Measurements from ENCODE around the gene VPS35L. TPM values are rescaled to one million over a fixed set of nuclear protein-coding genes. Genes with fewer than 3 reads are reported as not detected.

VPS35L gene
- total and polyA plus RNA-seq, 2 of the 13 experiments (the other 11 are each of a cell fraction or from before 2014, with no cell fraction given) = 1.4 to 1.6 TPM

DNA sequence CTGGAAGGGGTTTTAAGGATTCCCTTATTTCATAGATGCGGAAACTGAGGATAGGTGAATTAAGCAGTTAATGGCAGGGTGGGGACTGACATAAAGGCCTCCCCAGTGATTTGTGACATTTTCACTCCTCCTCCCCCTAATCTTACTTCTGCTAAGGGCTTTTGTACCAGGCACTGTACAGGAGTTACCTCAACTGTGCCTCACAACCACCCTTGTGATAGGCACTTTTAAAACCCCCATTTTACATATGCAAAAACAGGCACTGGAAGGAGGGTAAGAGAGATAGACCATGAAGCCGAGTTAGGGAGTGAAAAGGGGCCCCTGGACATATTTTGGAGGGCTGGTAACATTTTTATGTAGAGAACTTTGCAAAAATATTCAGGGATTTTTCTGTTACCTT lies 32.7 kb upstream of the VPS35L start:
- H3K4me2 ChIP-seq (ENCODE audit: low read depth, low read length) = peak overlapping the region; percentile 90
- no peak for ATAC-seq
- TF ChIP-seq POGZ (CRISPR knock-in tag; IDR thresholded peaks at IDR 0.05) (0 out of 2 replicates have a peak, but pooled peaks have one; percentile 3), ZNF143 (CRISPR knock-in tag; IDR thresholded peaks at IDR 0.05) (no peak), KLF6 (CRISPR knock-in tag; IDR thresholded peaks at IDR 0.05) (no peak), NONO (IDR thresholded peaks at IDR 0.05) (no peak), NONO (CRISPR knock-in tag; conservative IDR thresholded peaks at IDR 0.05) (0 out of 2 replicates have a peak, but pooled peaks have one; percentile 17), ZBTB3 (CRISPR knock-in tag; IDR thresholded peaks at IDR 0.05; ENCODE audit: borderline replicate concordance, low read depth) (0 out of 2 replicates have a peak, but pooled peaks have one; percentile 16), HCFC1 (IDR thresholded peaks at IDR 0.05; ENCODE audit: low read depth, low read length) (no peak), NKX3-1 (CRISPR knock-in tag; IDR thresholded peaks at IDR 0.05) (0 out of 2 replicates have a peak, but pooled peaks have one; percentile 7), ZNF629 (CRISPR knock-in tag; conservative IDR thresholded peaks at IDR 0.05) (0 out of 2 replicates have a peak, but pooled peaks have one; percentile 8)
- TF ChIP-seq, protein P1, sequence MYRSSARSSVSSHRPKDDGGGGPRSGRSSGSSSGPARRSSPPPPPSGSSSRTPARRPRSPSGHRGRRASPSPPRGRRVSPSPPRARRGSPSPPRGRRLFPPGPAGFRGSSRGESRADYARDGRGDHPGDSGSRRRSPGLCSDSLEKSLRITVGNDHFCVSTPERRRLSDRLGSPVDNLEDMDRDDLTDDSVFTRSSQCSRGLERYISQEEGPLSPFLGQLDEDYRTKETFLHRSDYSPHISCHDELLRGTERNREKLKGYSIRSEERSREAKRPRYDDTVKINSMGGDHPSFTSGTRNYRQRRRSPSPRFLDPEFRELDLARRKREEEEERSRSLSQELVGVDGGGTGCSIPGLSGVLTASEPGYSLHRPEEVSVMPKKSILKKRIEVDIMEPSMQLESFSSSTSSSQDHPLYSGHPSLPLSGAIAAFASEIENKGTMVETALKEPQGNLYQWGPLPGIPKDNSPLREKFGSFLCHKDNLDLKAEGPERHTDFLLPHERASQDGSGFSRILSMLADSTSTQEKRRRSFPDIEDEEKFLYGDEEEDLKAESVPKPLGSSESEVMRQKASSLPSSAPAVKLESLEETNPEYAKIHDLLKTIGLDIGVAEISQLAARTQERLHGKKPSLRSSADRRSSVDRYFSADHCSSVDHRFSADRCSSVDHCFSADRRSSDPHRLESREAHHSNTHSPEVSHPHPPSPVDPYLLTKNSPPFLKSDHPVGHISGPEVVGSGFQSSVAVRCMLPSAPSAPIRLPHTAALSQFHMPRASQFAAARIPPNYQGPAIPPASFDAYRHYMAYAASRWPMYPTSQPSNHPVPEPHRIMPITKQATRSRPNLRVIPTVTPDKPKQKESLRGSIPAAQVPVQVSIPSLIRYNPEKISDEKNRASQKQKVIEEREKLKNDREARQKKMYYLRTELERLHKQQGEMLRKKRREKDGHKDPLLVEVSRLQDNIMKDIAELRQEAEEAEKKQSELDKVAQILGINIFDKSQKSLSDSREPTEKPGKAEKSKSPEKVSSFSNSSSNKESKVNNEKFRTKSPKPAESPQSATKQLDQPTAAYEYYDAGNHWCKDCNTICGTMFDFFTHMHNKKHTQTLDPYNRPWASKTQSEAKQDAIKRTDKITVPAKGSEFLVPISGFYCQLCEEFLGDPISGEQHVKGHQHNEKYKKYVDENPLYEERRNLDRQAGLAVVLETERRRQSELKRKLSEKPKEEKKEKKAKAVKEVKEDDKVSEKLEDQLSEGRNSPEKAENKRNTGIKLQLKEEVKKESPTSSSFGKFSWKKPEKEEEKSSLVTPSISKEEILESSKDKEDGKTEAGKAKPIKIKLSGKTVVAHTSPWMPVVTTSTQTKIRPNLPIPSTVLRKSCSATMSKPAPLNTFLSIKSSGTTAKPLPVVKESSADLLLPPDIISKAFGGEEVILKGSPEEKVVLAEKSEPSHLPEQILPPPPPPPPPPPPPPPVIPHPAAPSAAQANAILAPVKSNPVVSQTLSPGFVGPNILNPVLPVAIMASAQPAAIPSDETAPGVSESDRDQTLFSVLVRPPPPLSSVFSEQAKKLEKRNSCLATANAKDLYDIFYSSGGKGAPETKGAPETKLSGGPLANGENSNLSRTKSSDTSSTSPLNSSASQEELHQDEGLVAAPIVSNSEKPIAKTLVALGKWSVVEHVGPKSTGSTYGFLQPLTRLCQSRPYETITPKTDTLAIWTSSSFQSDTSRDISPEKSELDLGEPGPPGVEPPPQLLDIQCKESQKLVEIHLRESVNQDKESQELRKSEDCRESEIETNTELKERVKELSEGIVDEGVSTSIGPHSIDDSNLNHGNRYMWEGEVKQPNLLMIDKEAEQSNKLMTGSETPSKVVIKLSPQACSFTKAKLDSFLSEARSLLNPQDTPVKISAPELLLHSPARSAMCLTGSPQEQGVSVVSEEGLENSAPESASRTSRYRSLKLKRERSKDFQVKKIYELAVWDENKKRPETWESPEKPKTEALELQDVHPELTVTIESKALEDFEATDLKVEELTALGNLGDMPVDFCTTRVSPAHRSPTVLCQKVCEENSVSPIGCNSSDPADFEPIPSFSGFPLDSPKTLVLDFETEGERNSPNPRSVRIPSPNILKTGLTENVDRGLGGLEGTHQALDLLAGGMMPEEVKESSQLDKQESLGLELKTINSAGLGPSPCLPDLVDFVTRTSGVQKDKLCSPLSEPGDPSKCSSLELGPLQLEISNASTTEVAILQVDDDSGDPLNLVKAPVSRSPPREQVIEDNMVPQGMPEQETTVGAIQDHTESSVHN (CRISPR knock-in tag; IDR thresholded peaks at IDR 0.05) = 0 out of 2 replicates have a peak, but pooled peaks have one; percentile 1
- TF ChIP-seq, protein P2, sequence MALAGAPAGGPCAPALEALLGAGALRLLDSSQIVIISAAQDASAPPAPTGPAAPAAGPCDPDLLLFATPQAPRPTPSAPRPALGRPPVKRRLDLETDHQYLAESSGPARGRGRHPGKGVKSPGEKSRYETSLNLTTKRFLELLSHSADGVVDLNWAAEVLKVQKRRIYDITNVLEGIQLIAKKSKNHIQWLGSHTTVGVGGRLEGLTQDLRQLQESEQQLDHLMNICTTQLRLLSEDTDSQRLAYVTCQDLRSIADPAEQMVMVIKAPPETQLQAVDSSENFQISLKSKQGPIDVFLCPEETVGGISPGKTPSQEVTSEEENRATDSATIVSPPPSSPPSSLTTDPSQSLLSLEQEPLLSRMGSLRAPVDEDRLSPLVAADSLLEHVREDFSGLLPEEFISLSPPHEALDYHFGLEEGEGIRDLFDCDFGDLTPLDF (CRISPR knock-in tag; IDR thresholded peaks at IDR 0.05) = no peak
- TF ChIP-seq, protein P3, sequence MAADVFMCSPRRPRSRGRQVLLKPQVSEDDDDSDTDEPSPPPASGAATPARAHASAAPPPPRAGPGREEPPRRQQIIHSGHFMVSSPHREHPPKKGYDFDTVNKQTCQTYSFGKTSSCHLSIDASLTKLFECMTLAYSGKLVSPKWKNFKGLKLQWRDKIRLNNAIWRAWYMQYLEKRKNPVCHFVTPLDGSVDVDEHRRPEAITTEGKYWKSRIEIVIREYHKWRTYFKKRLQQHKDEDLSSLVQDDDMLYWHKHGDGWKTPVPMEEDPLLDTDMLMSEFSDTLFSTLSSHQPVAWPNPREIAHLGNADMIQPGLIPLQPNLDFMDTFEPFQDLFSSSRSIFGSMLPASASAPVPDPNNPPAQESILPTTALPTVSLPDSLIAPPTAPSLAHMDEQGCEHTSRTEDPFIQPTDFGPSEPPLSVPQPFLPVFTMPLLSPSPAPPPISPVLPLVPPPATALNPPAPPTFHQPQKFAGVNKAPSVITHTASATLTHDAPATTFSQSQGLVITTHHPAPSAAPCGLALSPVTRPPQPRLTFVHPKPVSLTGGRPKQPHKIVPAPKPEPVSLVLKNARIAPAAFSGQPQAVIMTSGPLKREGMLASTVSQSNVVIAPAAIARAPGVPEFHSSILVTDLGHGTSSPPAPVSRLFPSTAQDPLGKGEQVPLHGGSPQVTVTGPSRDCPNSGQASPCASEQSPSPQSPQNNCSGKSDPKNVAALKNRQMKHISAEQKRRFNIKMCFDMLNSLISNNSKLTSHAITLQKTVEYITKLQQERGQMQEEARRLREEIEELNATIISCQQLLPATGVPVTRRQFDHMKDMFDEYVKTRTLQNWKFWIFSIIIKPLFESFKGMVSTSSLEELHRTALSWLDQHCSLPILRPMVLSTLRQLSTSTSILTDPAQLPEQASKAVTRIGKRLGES (CRISPR knock-in tag; IDR thresholded peaks at IDR 0.05; ENCODE audit: borderline replicate concordance) = no peak

More for the DNA sequence above, 32.7 kb upstream of the VPS35L start:
- Histone ChIP-seq H3K4me3 (replicated peaks in 1 of 3; ENCODE audit: insufficient read depth in 1 of 3, low read depth in 2 of 3, low read length in 3 of 3) (peak overlapping the region; percentile 94 to 100 (median 95)), H3K27me3 (ENCODE audit: control insufficient read depth in 1 of 2, insufficient read depth in 2 of 2, low read length in 2 of 2) (no peaks in the 10 kb centered on the region; a peak in 1 of 5 replicates), H3K36me3 (replicated peaks in 1 of 2; ENCODE audit: control insufficient read depth in 1 of 2, insufficient read depth in 2 of 2, low read length in 2 of 2) (peaks cover 1 to 2% of the 10 kb centered on the region in 2 experiments; a peak in 2 of 5 replicates), H3K79me2 (ENCODE audit: insufficient read depth, low read length) (peaks cover 51% of the 10 kb centered on the region), H4K20me1 (ENCODE audit: insufficient read depth, low read length) (no peaks in the 10 kb centered on the region), H3K9ac (ENCODE audit: insufficient read depth, low read depth, low read length) (peak overlapping the region; percentile 49; the same call in 1 of the 2 replicates), H3K27ac (ENCODE audit: extremely low read length, insufficient read depth, low read length) (peak overlapping the region; percentile 3), H3K4me1 (ENCODE audit: insufficient read depth, low read length) (peaks cover 61% of the 10 kb centered on the region), H2AFZ (ENCODE audit: low read length) (peak overlapping the region; percentile 62), H3K9me3 (ENCODE audit: low read length) (no peaks in the 10 kb centered on the region)
- ChIA-PET CTCF (ENCODE audit: low intra/inter-chr PET ratio, low total read pairs) (no interaction called here), POLR2A (interaction anchor here (1.5 to 2.7 kb wide), 4 partner anchors 16 to 32 kb away, joined by 3 to 34 read pairs (median 10); partner anchors contain the start of gene VPS35L)
- DNase-seq (ENCODE audit: low spot score) (no peak), FAIRE-seq (no peak)
- WGBS (ENCODE audit: low lambda C conversion rate) = 45% methylated on average over 2 of the region's 2 CpGs
- intact Hi-C loops (cut with micrococcal nuclease; ENCODE audit: unreplicated experiment) (loop anchor here (2.0 to 10.0 kb wide), 2 partner anchors 32 to 728 kb away; partner anchors contain the start of genes RPS15A and VPS35L), in situ Hi-C loops (cut with HindIII; ENCODE audit: extremely low pct_ligation_motif_present, low pct_unique_long_range_greater_than_20kb) (no loop called here)
- no TSS peak for BruUV-seq (replicated peaks)

All from HepG2 (cell line).